Activated CD4-positive, alpha-beta memory T cell treated with anti-CD3 and anti-CD28 coated beads, Interleukin-2, amount 10 ng/mL, durations not matched to agents 7 days and 5 days (primary cell): ENCODE results near the gene SIRT4. TPM values are rescaled to one million over a fixed set of nuclear protein-coding genes. Genes with fewer than 3 reads are reported as not detected.

ENCODE experiments used
- CTCF ChIA-PET: fragments of 350-600 bp; sonication (Branson Sonifier 250); formaldehyde crosslinking; loops from one replicate; lab custom pipeline; 2021; ENCODE audit warnings: antibody characterized with exemption, inconsistent platforms; lab: Charles Lee
- POLR2A ChIA-PET: fragments of 350-600 bp; sonication (Branson Sonifier 250); formaldehyde crosslinking; loops from one replicate; lab custom pipeline; 2021; ENCODE audit warnings: antibody characterized with exemption; lab: Charles Lee
- DNase-seq: peaks from one replicate; pipeline ENCODE4 v3.0.0-alpha.2; 2020
- H3K27ac Mint-ChIP-seq: one replicate; pipeline ENCODE4 v1.8.0; 2021; ENCODE audit warnings: mild to moderate bottlenecking, mixed read lengths
- H3K27me3 Mint-ChIP-seq: one replicate; pipeline ENCODE4 v1.8.0; 2021; ENCODE audit warnings: mixed read lengths
- H3K36me3 Mint-ChIP-seq: one replicate; pipeline ENCODE4 v1.8.0; 2021; ENCODE audit warnings: low read depth, mixed read lengths
- H3K4me1 Mint-ChIP-seq: one replicate; pipeline ENCODE4 v1.8.0; 2021; ENCODE audit warnings: mixed read lengths
- H3K4me3 Mint-ChIP-seq: one replicate; pipeline ENCODE4 v1.8.0; 2021; ENCODE audit warnings: mild to moderate bottlenecking, mixed read lengths
- H3K9me3 Mint-ChIP-seq: one replicate; pipeline ENCODE4 v1.8.0; 2021; ENCODE audit warnings: mixed read lengths
- total RNA-seq, 2 experiments: library from RNA; stranded (reverse); gene quantifications; one replicate each; pipeline ENCODE4 v1.2.3, GENCODE V29; 2021

Gene SIRT4
- total RNA-seq, 2 experiments from 2014 or later, result 1.6 to 1.7 TPM

- Mint-ChIP-seq H3K4me3 (no peak overlapping the region), H3K27ac (no peak overlapping the region), H3K9me3 (no peaks in the 10 kb centered on the region), H3K27me3 (no peaks in the 10 kb centered on the region), H3K4me1 (no peaks in the 10 kb centered on the region), H3K36me3 (no peaks in the 10 kb centered on the region)
- CTCF ChIA-PET, result no interaction called here
- no peak for DNase-seq
- POLR2A ChIA-PET, result no interaction called here
Observed at GRCh38 chr12:120346031-120346430, 43.9 kb downstream of the SIRT4 start.

GRCh38 chr12:120346681-120347080, 44.6 kb downstream of the SIRT4 start:
- no peak for DNase-seq
- Mint-ChIP-seq H3K9me3 (no peaks in the 10 kb centered on the region), H3K4me3 (no peak overlapping the region), H3K36me3 (no peaks in the 10 kb centered on the region), H3K27me3 (no peaks in the 10 kb centered on the region), H3K4me1 (no peaks in the 10 kb centered on the region), H3K27ac (no peak overlapping the region)
- ChIA-PET CTCF (no interaction called here), POLR2A (no interaction called here)

GRCh38 chr12:120347766-120348165, 45.6 kb downstream of the SIRT4 start:
- ChIA-PET CTCF (no interaction called here), POLR2A (no interaction called here)
- no peak overlapping the region for H3K27ac Mint-ChIP-seq
- no peak overlapping the region for H3K4me3 Mint-ChIP-seq
- no peak for DNase-seq
- H3K27me3 Mint-ChIP-seq, result no peaks in the 10 kb centered on the region
- H3K4me1 Mint-ChIP-seq, result no peaks in the 10 kb centered on the region
- H3K36me3 Mint-ChIP-seq, result no peaks in the 10 kb centered on the region
- H3K9me3 Mint-ChIP-seq, result no peaks in the 10 kb centered on the region

GRCh38 chr12:120350576-120351350, 48.6 kb downstream of the SIRT4 start:
- no peak overlapping the region for H3K27ac Mint-ChIP-seq
- POLR2A ChIA-PET, result no interaction called here
- CTCF ChIA-PET, result no interaction called here

DNA sequence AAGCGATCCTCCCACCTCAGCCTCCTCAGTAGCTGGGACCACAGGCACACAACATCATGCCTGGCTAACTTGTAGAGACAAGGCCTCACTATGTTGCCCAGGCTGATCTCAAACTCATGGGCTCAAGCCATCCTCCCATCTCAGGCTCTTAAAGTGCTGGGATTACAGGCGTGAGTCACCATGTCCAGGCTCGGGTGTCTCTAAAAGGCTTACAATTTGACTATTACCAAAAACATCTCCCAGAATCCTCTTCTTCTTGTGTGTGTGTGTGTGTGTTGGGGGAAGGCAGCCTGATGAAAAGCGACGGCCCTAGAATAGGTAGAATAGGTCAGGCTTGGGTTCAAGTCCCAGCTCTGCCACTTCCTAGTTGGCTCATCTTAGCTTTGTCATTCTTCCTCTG, 50.0 kb downstream of the SIRT4 start:
- no peaks in the 10 kb centered on the region for H3K4me1 Mint-ChIP-seq
- no peak overlapping the region for H3K27ac Mint-ChIP-seq
- ChIA-PET CTCF (interaction anchor here (0.6 kb wide), 1 partner anchor 662 kb away, joined by 3 read pairs; no protein-coding TSS in a partner anchor), POLR2A (no interaction called here)
- no peak overlapping the region for H3K4me3 Mint-ChIP-seq
- DNase-seq, result no peak
- no peaks in the 10 kb centered on the region for H3K36me3 Mint-ChIP-seq
- peaks cover 6% of the 10 kb centered on the region for H3K27me3 Mint-ChIP-seq
- H3K9me3 Mint-ChIP-seq, result no peaks in the 10 kb centered on the region

More at GRCh38 chr12:120350576-120351350, 48.6 kb downstream of the SIRT4 start:
- H3K4me3 Mint-ChIP-seq, result no peak overlapping the region
- H3K9me3 Mint-ChIP-seq, result no peaks in the 10 kb centered on the region
- H3K27me3 Mint-ChIP-seq, result peaks cover 2% of the 10 kb centered on the region
- no peaks in the 10 kb centered on the region for H3K4me1 Mint-ChIP-seq
- DNase-seq, result no peak
- H3K36me3 Mint-ChIP-seq, result no peaks in the 10 kb centered on the region

DNA sequence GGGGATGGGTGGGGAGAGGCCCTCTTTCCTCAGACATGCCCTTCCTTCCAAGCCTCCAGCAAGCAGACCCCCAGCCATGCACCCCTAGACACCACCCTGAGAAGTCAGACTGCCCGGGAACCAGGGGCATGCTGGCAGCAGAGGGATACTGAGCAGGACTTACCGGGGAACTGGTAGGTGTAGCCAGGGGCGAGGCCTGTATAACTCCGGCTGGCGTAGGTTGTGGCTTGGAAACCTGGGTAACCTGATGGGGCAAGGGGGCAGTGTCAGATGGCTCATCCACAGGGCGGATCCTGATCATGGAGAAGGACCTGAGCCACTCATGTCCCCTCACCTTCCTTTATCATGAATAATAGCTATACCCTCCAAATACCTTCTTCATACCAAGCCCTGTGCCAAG, 51.0 kb downstream of the SIRT4 start:
- H3K9me3 Mint-ChIP-seq, result no peaks in the 10 kb centered on the region
- no peak overlapping the region for H3K27ac Mint-ChIP-seq
- DNase-seq, result no peak
- no peak overlapping the region for H3K4me3 Mint-ChIP-seq
- POLR2A ChIA-PET, result no interaction called here
- CTCF ChIA-PET, result interaction anchor here (0.6 to 1.3 kb wide), 2 partner anchors 77 to 86 kb away, joined by 3 read pairs; no protein-coding TSS in a partner anchor
- H3K36me3 Mint-ChIP-seq, result no peaks in the 10 kb centered on the region
- no peaks in the 10 kb centered on the region for H3K4me1 Mint-ChIP-seq
- peaks cover 12% of the 10 kb centered on the region for H3K27me3 Mint-ChIP-seq

GRCh38 chr12:120353556-120354317, 51.6 kb downstream of the SIRT4 start:
- H3K27me3 Mint-ChIP-seq, result peaks cover 15% of the 10 kb centered on the region
- H3K36me3 Mint-ChIP-seq, result no peaks in the 10 kb centered on the region
- H3K9me3 Mint-ChIP-seq, result no peaks in the 10 kb centered on the region
- H3K4me1 Mint-ChIP-seq, result no peaks in the 10 kb centered on the region
- no peak overlapping the region for H3K27ac Mint-ChIP-seq
- POLR2A ChIA-PET, result no interaction called here
- DNase-seq, result no peak
- H3K4me3 Mint-ChIP-seq, result no peak overlapping the region
- CTCF ChIA-PET, result interaction anchor here (0.6 to 1.3 kb wide), 3 partner anchors 13 to 85 kb away, joined by 3 read pairs; no protein-coding TSS in a partner anchor

DNA sequence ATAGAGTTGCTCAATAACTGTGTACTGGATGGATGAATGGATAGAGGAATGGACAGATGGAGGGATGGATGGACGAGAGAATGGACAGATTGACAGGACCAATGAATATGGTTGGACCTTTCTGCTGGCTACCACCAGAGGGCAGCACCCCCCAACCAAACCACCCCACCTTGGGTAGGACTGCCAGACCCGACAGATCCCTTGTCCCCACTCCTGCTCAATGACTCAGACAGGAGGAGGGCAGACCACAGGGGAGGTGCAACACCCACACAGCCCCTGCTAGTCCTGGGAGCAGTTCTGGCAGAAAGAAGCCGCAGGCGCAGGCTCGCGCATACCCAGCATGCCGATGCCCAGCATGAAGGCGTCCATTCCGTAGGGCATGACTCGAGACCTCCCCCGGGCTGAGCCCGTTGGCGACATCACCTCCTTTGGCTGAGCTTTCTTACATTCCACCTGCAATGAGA, 54.5 kb downstream of the SIRT4 start:
- DNase-seq, result peak; percentile 72
- CTCF ChIA-PET, result interaction anchor here (0.6 to 2.1 kb wide), 11 partner anchors 9 to 225 kb away, joined by 3 to 18 read pairs (median 3); partner anchors contain the start of gene POP5
- POLR2A ChIA-PET, result interaction anchor here (1.0 kb wide), 1 partner anchor 65 kb away, joined by 4 read pairs; the partner anchor contains the start of gene RNU4-2
- Mint-ChIP-seq H3K27ac (no peak overlapping the region), H3K27me3 (peaks cover 28% of the 10 kb centered on the region), H3K4me3 (no peak overlapping the region), H3K36me3 (no peaks in the 10 kb centered on the region), H3K9me3 (no peaks in the 10 kb centered on the region), H3K4me1 (no peaks in the 10 kb centered on the region)

DNA sequence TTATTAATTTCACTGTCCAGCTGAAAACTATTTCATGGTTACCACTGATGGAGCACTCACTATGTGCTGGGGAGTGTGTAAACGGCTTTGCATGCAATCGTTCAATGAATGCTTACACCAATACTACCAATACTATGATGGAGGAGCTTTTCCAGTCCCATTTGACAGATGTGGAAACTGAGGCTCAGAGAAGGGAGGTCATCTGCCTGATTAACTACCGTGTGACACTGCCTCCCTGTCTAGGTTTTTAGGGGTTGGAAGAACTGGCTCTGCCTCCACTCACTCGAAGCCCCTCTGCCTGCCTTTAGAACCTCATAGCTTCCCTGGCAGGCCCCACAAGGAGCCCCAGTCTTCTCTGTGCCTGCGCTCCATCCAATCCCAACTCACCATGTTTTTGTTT, 55.0 kb downstream of the SIRT4 start:
- ChIA-PET POLR2A (interaction anchor here (1.0 kb wide), 1 partner anchor 65 kb away, joined by 4 read pairs; the partner anchor contains the start of gene RNU4-2), CTCF (interaction anchor here (0.6 to 2.1 kb wide), 11 partner anchors 9 to 224 kb away, joined by 3 to 18 read pairs (median 3); partner anchors contain the start of gene POP5)
- Mint-ChIP-seq H3K9me3 (no peaks in the 10 kb centered on the region), H3K27ac (no peak overlapping the region), H3K4me3 (no peak overlapping the region), H3K36me3 (no peaks in the 10 kb centered on the region), H3K4me1 (no peaks in the 10 kb centered on the region), H3K27me3 (peaks cover 30% of the 10 kb centered on the region)
- DNase-seq, result no peak

- peaks cover 44% of the 10 kb centered on the region for H3K27me3 Mint-ChIP-seq
- no peaks in the 10 kb centered on the region for H3K4me1 Mint-ChIP-seq
- no peak overlapping the region for H3K4me3 Mint-ChIP-seq
- H3K9me3 Mint-ChIP-seq, result no peaks in the 10 kb centered on the region
- no peak for DNase-seq
- H3K27ac Mint-ChIP-seq, result no peak overlapping the region
- H3K36me3 Mint-ChIP-seq, result no peaks in the 10 kb centered on the region
- ChIA-PET POLR2A (no interaction called here), CTCF (interaction anchor here (1.8 to 2.1 kb wide), 3 partner anchors 9 to 74 kb away, joined by 6 to 18 read pairs (median 9); no protein-coding TSS in a partner anchor)
Observed at GRCh38 chr12:120358412-120359100, 56.4 kb downstream of the SIRT4 start.

DNA sequence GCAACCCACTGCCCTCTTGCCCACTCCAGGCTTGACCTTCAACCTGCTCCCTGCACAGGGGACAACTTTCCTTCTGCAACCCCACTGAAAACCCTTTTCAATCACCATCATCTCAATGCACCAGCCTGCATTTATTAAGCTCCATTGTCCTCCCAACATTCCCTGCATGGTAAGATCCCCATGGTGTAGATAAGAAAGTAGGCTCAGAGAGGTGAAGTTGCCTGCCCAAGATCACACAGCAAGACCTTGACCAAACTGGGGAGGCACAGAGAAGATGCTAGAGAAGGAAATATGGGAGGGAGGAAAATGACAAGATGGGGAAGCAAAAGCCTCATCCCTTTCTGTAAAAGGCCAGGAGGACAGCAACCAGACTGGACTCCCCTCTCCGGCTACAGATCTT, 57.0 kb downstream of the SIRT4 start:
- H3K4me1 Mint-ChIP-seq, result no peaks in the 10 kb centered on the region
- peaks cover 44% of the 10 kb centered on the region for H3K27me3 Mint-ChIP-seq
- no peak overlapping the region for H3K27ac Mint-ChIP-seq
- CTCF ChIA-PET, result no interaction called here
- H3K9me3 Mint-ChIP-seq, result no peaks in the 10 kb centered on the region
- POLR2A ChIA-PET, result no interaction called here
- no peaks in the 10 kb centered on the region for H3K36me3 Mint-ChIP-seq
- H3K4me3 Mint-ChIP-seq, result no peak overlapping the region
- DNase-seq, result no peak

- Mint-ChIP-seq H3K36me3 (no peaks in the 10 kb centered on the region), H3K9me3 (no peaks in the 10 kb centered on the region), H3K27ac (no peak overlapping the region), H3K4me3 (no peak overlapping the region), H3K4me1 (no peaks in the 10 kb centered on the region), H3K27me3 (peaks cover 61% of the 10 kb centered on the region)
- DNase-seq, result no peak
- POLR2A ChIA-PET, result no interaction called here
- CTCF ChIA-PET, result interaction anchor here (1.2 kb wide), 1 partner anchor 20 kb away, joined by 3 read pairs; no protein-coding TSS in a partner anchor
Observed at GRCh38 chr12:120361506-120362208, 59.5 kb downstream of the SIRT4 start.
